ENCODE results near the gene KIF25. TPM values are rescaled to one million over a fixed set of nuclear protein-coding genes. Genes with fewer than 3 reads are reported as not detected.
A peak's percentile ranks its signal among the peaks of the same experiment; 100 is the strongest.

Gene KIF25
- total RNA-seq, 4 donors from 2014 or later = 0.26 TPM; not detected in 3

DNA sequence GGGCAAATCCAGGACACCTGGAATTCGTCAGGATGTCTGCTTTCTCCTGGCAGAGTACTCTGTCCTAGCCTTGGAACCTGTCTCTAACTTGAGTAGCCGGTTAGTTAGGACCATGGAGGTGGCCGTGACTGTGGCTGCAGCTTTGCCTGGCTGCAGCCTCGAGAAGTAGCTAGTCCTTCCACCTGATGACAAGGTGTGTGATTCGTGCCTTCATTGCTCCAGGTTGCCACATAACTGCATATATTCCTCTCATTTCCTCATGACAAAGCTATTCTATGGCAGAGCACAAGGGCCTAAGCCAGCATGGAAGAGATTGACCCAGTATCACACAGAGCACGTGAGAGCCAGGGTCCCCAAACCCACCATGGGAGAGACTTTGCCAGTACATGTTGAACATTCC lies 39.8 kb upstream of the KIF25 start:
- no peak for DNase-seq
- intact Hi-C loops (cut with DNase I) = no loop called here
- no peak overlapping the region for H3K27ac ChIP-seq
- peaks cover 0 to 69% (median 7%) of the 10 kb centered on the region in 3 donors for H3K36me3 ChIP-seq
- H3K4me3 ChIP-seq = no peak overlapping the region
- no peaks in the 10 kb centered on the region for H3K27me3 ChIP-seq
- 78 to 97% methylated on average over 3 to 5 of the region's 6 CpGs for WGBS, 2 donors
- no peaks in the 10 kb centered on the region for H3K9me3 ChIP-seq
- no peaks in the 10 kb centered on the region for H3K4me1 ChIP-seq
- TF ChIP-seq, protein P1, sequence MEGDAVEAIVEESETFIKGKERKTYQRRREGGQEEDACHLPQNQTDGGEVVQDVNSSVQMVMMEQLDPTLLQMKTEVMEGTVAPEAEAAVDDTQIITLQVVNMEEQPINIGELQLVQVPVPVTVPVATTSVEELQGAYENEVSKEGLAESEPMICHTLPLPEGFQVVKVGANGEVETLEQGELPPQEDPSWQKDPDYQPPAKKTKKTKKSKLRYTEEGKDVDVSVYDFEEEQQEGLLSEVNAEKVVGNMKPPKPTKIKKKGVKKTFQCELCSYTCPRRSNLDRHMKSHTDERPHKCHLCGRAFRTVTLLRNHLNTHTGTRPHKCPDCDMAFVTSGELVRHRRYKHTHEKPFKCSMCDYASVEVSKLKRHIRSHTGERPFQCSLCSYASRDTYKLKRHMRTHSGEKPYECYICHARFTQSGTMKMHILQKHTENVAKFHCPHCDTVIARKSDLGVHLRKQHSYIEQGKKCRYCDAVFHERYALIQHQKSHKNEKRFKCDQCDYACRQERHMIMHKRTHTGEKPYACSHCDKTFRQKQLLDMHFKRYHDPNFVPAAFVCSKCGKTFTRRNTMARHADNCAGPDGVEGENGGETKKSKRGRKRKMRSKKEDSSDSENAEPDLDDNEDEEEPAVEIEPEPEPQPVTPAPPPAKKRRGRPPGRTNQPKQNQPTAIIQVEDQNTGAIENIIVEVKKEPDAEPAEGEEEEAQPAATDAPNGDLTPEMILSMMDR (IDR thresholded peaks at IDR 0.05) = no peak
- TF ChIP-seq POLR2A (IDR thresholded peaks at IDR 0.05) = no peak

DNA sequence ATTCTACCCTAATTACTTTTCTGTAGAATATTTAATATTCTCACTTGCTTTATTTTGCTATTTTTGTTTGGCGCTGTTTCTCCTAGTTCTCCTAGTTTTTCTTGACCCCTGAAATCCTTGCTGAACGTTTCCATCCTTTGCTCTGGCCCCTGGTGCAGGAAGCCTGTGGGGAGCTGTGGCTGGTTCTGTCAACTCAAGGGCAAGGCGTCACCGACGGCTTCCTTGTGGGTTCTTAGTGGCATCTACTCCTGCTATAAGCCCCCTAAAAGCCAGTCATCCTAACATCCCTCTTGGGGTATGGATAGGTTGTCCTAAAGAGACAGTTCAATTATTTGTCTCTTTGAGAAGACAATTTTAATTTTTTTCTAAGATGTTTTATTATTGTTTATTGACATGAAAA lies 36.9 kb upstream of the KIF25 start:
- WGBS, 2 donors = 76 to 85% methylated on average over 5 of the region's 5 CpGs
- intact Hi-C loops (cut with DNase I) = no loop called here
- no peaks in the 10 kb centered on the region for H3K27me3 ChIP-seq
- DNase-seq = no peak
- no peaks in the 10 kb centered on the region for H3K4me1 ChIP-seq
- no peak overlapping the region for H3K4me3 ChIP-seq
- H3K9me3 ChIP-seq = no peaks in the 10 kb centered on the region
- peaks cover 0 to 77% (median 7%) of the 10 kb centered on the region in 3 donors for H3K36me3 ChIP-seq
- TF ChIP-seq, protein P1 (IDR thresholded peaks at IDR 0.05) = no peak
- no peak for TF ChIP-seq POLR2A (IDR thresholded peaks at IDR 0.05)
- H3K27ac ChIP-seq = no peak overlapping the region

DNA sequence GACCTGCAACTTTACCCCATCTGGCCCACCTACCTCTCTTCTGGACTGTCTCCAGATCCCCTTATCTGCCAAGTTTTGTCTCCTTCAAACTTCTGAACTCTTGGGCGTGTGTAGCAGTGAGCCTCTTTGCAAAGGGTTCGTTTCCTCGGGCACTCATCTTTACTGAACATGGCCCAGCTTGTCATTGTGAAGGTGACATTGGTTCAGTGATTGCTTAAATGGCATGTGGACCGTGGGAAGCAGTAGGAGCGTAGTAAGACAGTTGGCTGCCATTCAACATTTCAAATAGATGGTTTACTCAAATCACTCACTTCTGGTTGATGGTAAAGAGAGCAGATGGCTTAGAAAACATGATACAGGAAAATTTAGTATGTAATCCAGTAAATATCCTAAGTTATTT lies 34.8 kb upstream of the KIF25 start:
- TF ChIP-seq, protein P1 (IDR thresholded peaks at IDR 0.05) = no peak
- no peak for TF ChIP-seq POLR2A (IDR thresholded peaks at IDR 0.05)
- H3K27me3 ChIP-seq = no peaks in the 10 kb centered on the region
- H3K27ac ChIP-seq = no peak overlapping the region
- no peaks in the 10 kb centered on the region for H3K4me1 ChIP-seq
- DNase-seq = no peak
- intact Hi-C loops (cut with DNase I) = no loop called here
- no peak overlapping the region for H3K4me3 ChIP-seq
- peaks cover 0 to 78% (median 23%) of the 10 kb centered on the region in 3 donors for H3K36me3 ChIP-seq
- no peaks in the 10 kb centered on the region for H3K9me3 ChIP-seq
- WGBS, 2 donors = 62 to 72% methylated on average over 4 to 5 of the region's 5 CpGs

DNA sequence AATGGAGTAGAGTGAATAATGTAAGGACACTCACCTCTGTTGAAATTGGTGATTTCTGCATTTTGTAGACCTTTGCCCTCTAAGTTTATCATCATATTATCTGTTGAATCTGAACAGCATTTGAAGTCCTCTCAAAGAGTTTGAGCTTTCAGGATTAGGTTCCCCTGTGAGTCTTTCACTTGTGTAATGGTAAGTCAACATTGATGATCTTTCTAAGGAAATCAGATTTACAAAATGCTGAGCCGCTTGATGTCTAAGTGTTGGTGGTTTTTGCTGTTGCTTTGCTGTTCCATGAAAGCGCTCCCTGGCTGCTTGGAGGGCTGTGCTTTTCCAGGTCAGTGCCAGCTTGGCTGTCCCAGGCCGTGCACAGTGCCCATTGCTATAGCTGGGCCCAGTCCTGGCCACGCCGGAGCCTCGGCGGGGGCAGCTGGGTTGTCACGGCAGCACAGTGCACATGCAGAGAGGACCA lies 33.8 kb upstream of the KIF25 start:
- no peak for DNase-seq
- TF ChIP-seq POLR2A (IDR thresholded peaks at IDR 0.05) = no peak
- TF ChIP-seq, protein P1 (IDR thresholded peaks at IDR 0.05) = no peak
- no peak overlapping the region for H3K4me3 ChIP-seq
- H3K36me3 ChIP-seq = peaks cover 0 to 81% (median 23%) of the 10 kb centered on the region in 3 donors
- H3K4me1 ChIP-seq = no peaks in the 10 kb centered on the region
- H3K27me3 ChIP-seq = no peaks in the 10 kb centered on the region
- no peak overlapping the region for H3K27ac ChIP-seq
- intact Hi-C loops (cut with DNase I) = no loop called here
- no peaks in the 10 kb centered on the region for H3K9me3 ChIP-seq
- WGBS, 2 donors = 95 to 100% methylated on average over 1 to 7 of the region's 8 CpGs

DNA sequence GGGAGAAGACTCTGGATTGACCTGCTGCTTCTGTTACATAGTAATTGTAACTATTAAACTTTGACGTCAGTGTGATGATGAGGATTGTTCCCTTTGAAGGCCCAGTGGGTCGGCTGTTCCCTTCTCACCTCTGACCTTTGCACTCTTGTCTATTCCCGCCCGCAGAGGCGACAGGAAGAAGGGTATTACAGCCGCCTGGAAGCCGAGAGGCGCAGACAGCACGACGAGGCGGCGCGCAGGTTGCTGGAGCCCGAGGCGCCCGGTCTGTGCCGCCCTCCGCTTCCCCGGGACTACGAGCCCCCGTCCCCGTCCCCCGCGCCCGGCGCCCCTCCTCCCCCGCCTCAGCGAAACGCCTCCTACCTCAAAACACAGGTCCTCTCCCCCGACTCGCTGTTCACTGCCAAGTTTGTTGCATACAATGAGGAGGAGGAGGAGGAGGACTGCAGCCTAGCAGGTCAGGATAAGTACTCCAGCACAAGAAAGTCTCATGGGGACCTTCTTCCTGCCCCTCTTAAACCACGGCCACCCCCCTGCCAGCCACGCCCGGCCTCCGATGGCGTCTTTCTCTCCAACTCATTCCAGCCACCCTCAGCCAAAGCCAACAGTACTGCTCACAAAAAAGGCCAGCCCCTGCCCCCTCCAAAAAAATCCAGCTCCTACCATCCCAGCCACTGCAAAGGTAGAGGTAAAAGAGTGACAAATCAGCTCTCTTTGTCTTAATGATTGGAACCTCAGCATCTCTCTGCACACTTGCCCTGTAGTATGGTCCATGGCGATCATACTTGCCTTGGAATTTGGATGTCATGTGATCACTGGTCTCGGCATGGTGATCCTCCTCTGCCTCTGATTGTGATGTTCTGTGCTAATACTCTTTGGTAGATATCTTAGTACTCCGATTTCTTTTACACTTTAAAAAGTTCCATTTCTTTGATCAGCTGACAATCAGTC lies 31.6 kb upstream of the KIF25 start:
- Histone ChIP-seq H3K4me3 (no peak overlapping the region), H3K9me3 (no peaks in the 10 kb centered on the region), H3K36me3 (peaks cover 0 to 97% (median 23%) of the 10 kb centered on the region in 3 donors), H3K27ac (peak overlapping the region in 1 of 4 donors; percentile 11), H3K27me3 (no peaks in the 10 kb centered on the region), H3K4me1 (no peaks in the 10 kb centered on the region)
- DNase-seq = no peak
- intact Hi-C loops (cut with DNase I) = no loop called here
- 80 to 93% methylated on average over 9 of the region's 39 CpGs for WGBS, 2 donors
- TF ChIP-seq, protein P1 (IDR thresholded peaks at IDR 0.05) = no peak
- TF ChIP-seq POLR2A (IDR thresholded peaks at IDR 0.05) = no peak
